Measurements from ENCODE around the gene ZNF213. TPM values are rescaled to one million over a fixed set of nuclear protein-coding genes. Genes with fewer than 3 reads are reported as not detected.
A peak's percentile ranks its signal among the peaks of the same experiment; 100 is the strongest.

ZNF213 gene
- total RNA-seq, 1 experiment from 2014 or later, result 12.3 TPM

GRCh38 chr16:3131755-3132377 lies 3.0 kb upstream of the ZNF213 start:
- DNase-seq (ENCODE audit: low read depth, low spot score) (no peak), ATAC-seq (peak; percentile 49)
- H3K4me1 ChIP-seq (ENCODE audit: control insufficient read depth, insufficient read depth, low read length), result peaks cover 7% of the 10 kb centered on the region; the same call in 1 of the 2 replicates
- in situ Hi-C loops (cut with HindIII; ENCODE audit: low pct_unique_long_range_greater_than_20kb, low sequenced_read_pairs) (no loop called here), intact Hi-C loops (cut with micrococcal nuclease; ENCODE audit: unreplicated experiment) (no loop called here)
- TF ChIP-seq TCF7L2 (IDR thresholded peaks at IDR 0.05; ENCODE audit: low read depth, low read length) (no peak), CTCF (IDR thresholded peaks at IDR 0.05) (peak; percentile 85)
- ChIA-PET POLR2A (no interaction called here), CTCF (interaction anchor here (0.6 to 1.2 kb wide), 3 partner anchors 19 to 36 kb away, joined by 4 to 16 read pairs (median 5); no protein-coding TSS in a partner anchor)
- peaks cover 10% of the 10 kb centered on the region for H3K36me3 ChIP-seq (ENCODE audit: control insufficient read depth, insufficient read depth, low read length)
- no TSS peak for BruUV-seq (replicated peaks)
- H3K4me3 ChIP-seq (ENCODE audit: low read depth in 2 of 2, low read length in 2 of 2), result no peak overlapping the region
- H3K27me3 ChIP-seq (ENCODE audit: control insufficient read depth, insufficient read depth, low read length), result no peaks in the 10 kb centered on the region
- no peak overlapping the region for H3K27ac ChIP-seq (ENCODE audit: low read length)
- H3K9me3 ChIP-seq (ENCODE audit: control insufficient read depth, insufficient read depth, low read depth, low read length), result no peaks in the 10 kb centered on the region

GRCh38 chr16:3133844-3134243 lies 985 bp upstream of the ZNF213 start:
- POLR2A ChIA-PET, result interaction anchor here (0.6 to 1.4 kb wide), 4 partner anchors 14 to 704 kb away, joined by 3 to 6 read pairs (median 4); no protein-coding TSS in a partner anchor
- H3K27ac ChIP-seq (ENCODE audit: low read length), result peak overlapping the region; percentile 99
- ATAC-seq (no peak), DNase-seq (ENCODE audit: low read depth, low spot score) (no peak)
- CTCF ChIA-PET, result interaction anchor here (1.5 kb wide), 1 partner anchor 103 kb away, joined by 7 read pairs; no protein-coding TSS in a partner anchor
- no peaks in the 10 kb centered on the region for H3K9me3 ChIP-seq (ENCODE audit: control insufficient read depth, insufficient read depth, low read depth, low read length)
- peaks cover 7% of the 10 kb centered on the region; the same call in 1 of the 2 replicates for H3K4me1 ChIP-seq (ENCODE audit: control insufficient read depth, insufficient read depth, low read length)
- H3K4me3 ChIP-seq (ENCODE audit: low read depth in 2 of 2, low read length in 2 of 2), result peak overlapping the region; percentile 100
- TF ChIP-seq CTCF (IDR thresholded peaks at IDR 0.05), result no peak
- TF ChIP-seq TCF7L2 (IDR thresholded peaks at IDR 0.05; ENCODE audit: low read depth, low read length), result no peak
- peaks cover 10% of the 10 kb centered on the region for H3K36me3 ChIP-seq (ENCODE audit: control insufficient read depth, insufficient read depth, low read length)
- intact Hi-C loops (cut with micrococcal nuclease; ENCODE audit: unreplicated experiment), result no loop called here
- no TSS peak for BruUV-seq (replicated peaks)
- no peaks in the 10 kb centered on the region for H3K27me3 ChIP-seq (ENCODE audit: control insufficient read depth, insufficient read depth, low read length)
- in situ Hi-C loops (cut with HindIII; ENCODE audit: low pct_unique_long_range_greater_than_20kb, low sequenced_read_pairs), result no loop called here

- H3K4me3 ChIP-seq (ENCODE audit: low read depth in 2 of 2, low read length in 2 of 2), result peak overlapping the region; percentile 92 to 100
- ChIA-PET CTCF (interaction anchor here (0.6 to 1.6 kb wide), 7 partner anchors 14 to 472 kb away, joined by 3 to 11 read pairs (median 4); no protein-coding TSS in a partner anchor), POLR2A (interaction anchor here (0.7 to 1.4 kb wide), 5 partner anchors 13 to 404 kb away, joined by 3 to 6 read pairs (median 4); no protein-coding TSS in a partner anchor)
- BruUV-seq (replicated peaks), result TSS peak; percentile 91
- H3K27ac ChIP-seq (ENCODE audit: low read length), result peak overlapping the region; percentile 85
- peak; percentile 71 for ATAC-seq
- H3K4me1 ChIP-seq (ENCODE audit: control insufficient read depth, insufficient read depth, low read length), result peaks cover 7% of the 10 kb centered on the region; the same call in 1 of the 2 replicates
- TF ChIP-seq TCF7L2 (IDR thresholded peaks at IDR 0.05; ENCODE audit: low read depth, low read length) (no peak), POLR2AphosphoS5 (IDR thresholded peaks at IDR 0.05; ENCODE audit: low read depth, low read length) (no peak; the same call in 1 of the 2 replicates), SIN3A (IDR thresholded peaks at IDR 0.05; ENCODE audit: borderline replicate concordance, insufficient read depth, low read depth, low read length) (peak; percentile 70; the same call in 1 of the 2 replicates)
- DNase-seq (ENCODE audit: low read depth, low spot score), result no peak
- peaks cover 10% of the 10 kb centered on the region for H3K36me3 ChIP-seq (ENCODE audit: control insufficient read depth, insufficient read depth, low read length)
- intact Hi-C loops (cut with micrococcal nuclease; ENCODE audit: unreplicated experiment) (no loop called here), in situ Hi-C loops (cut with HindIII; ENCODE audit: low pct_unique_long_range_greater_than_20kb, low sequenced_read_pairs) (no loop called here)
- no peaks in the 10 kb centered on the region for H3K27me3 ChIP-seq (ENCODE audit: control insufficient read depth, insufficient read depth, low read length)
- no peaks in the 10 kb centered on the region for H3K9me3 ChIP-seq (ENCODE audit: control insufficient read depth, insufficient read depth, low read depth, low read length)
Measured at GRCh38 chr16:3135126-3135715, 392 bp downstream of the ZNF213 start.

Data from Panc1 (cell line).